T-helper 17 cell (primary cell): ENCODE data around the gene PIP5KL1. TPM values are rescaled to one million over a fixed set of nuclear protein-coding genes. Genes with fewer than 3 reads are reported as not detected.

Source experiments
- ATAC-seq: fragments of 150-1000 bp; cut with Tn5 transposase; 2 replicates; pipeline ENCODE4 v1.10.0; 2021; ENCODE audit warnings: mild to moderate bottlenecking, moderate library complexity
- DNase-seq, 3 donors: peaks; one replicate each; pipeline versions ENCODE4 v3.0.0 to v3.0.0-alpha.2; 2020 to 2021
- H3K9me3 ChIP-seq: one replicate; pipeline ENCODE4 v1.7.0; 2013; ENCODE audit warnings: low read length, mild to moderate bottlenecking; ENCODE audit not compliant: control insufficient read depth, poor library complexity, severe bottlenecking
- H3K27ac Mint-ChIP-seq: one replicate; pipeline ENCODE4 v1.8.0; 2022; ENCODE audit warnings: mild to moderate bottlenecking, moderate library complexity, mixed read lengths
- H3K27me3 Mint-ChIP-seq: one replicate; pipeline ENCODE4 v1.8.0; 2022; ENCODE audit warnings: mixed read lengths
- H3K36me3 Mint-ChIP-seq: one replicate; pipeline ENCODE4 v1.8.0; 2022; ENCODE audit warnings: low read depth, mixed read lengths
- H3K4me1 Mint-ChIP-seq: one replicate; pipeline ENCODE4 v1.8.0; 2022; ENCODE audit warnings: mild to moderate bottlenecking, mixed read lengths
- H3K4me3 Mint-ChIP-seq: one replicate; pipeline ENCODE4 v1.8.0; 2022; ENCODE audit warnings: mild to moderate bottlenecking, moderate library complexity, mixed read lengths
- total RNA-seq, 4 donors: library from RNA in 2 of 4; stranded (reverse) in 2 of 4; gene quantifications; one replicate each; pipeline ENCODE4 v1.2.3 and lab custom pipeline; 2022 to 2026

PIP5KL1 gene
- total RNA-seq, 2 donors from 2014 or later, result 2.1 to 2.3 TPM

- H3K36me3 Mint-ChIP-seq, result peaks cover 2% of the 10 kb centered on the region
- peak overlapping the region; percentile 95 for H3K27ac Mint-ChIP-seq
- peaks cover 40% of the 10 kb centered on the region for H3K4me1 Mint-ChIP-seq
- peak overlapping the region; percentile 76 for H3K4me3 Mint-ChIP-seq
- no peak for DNase-seq
- no peaks in the 10 kb centered on the region for H3K9me3 ChIP-seq
- no peaks in the 10 kb centered on the region for H3K27me3 Mint-ChIP-seq
- ATAC-seq, result no peak
These were observed 7.7 kb upstream of the PIP5KL1 start for GRCh38 chr9:127938298-127938690.

GRCh38 chr9:127937388-127938297 is 7.1 kb upstream of the PIP5KL1 start, which contains the start of gene DPM2:
DPM2 (minus strand) TSS chr9:127937854; CDS start chr9:127937820, 34 bp downstream.
- peaks cover 3% of the 10 kb centered on the region for H3K36me3 Mint-ChIP-seq
- H3K27ac Mint-ChIP-seq, result peak within 1 kb of the TSS; percentile 95
- DNase-seq (peak; percentile 77 to 83 (median 80)), ATAC-seq (peak; percentile 94)
- no peaks in the 10 kb centered on the region for H3K27me3 Mint-ChIP-seq
- no peaks in the 10 kb centered on the region for H3K9me3 ChIP-seq
- peak within 1 kb of the TSS; percentile 99 for H3K4me3 Mint-ChIP-seq
- peaks cover 37% of the 10 kb centered on the region for H3K4me1 Mint-ChIP-seq

- Mint-ChIP-seq H3K27me3 (no peaks in the 10 kb centered on the region), H3K36me3 (peaks cover 3% of the 10 kb centered on the region), H3K27ac (peak overlapping the region; percentile 95), H3K4me3 (peak overlapping the region; percentile 99), H3K4me1 (peaks cover 37% of the 10 kb centered on the region)
- ATAC-seq (no peak), DNase-seq (no peak)
- no peaks in the 10 kb centered on the region for H3K9me3 ChIP-seq
These were observed 6.4 kb upstream of the PIP5KL1 start for GRCh38 chr9:127937056-127937387.

GRCh38 chr9:127936347-127936852 is 5.8 kb upstream of the PIP5KL1 start:
- Mint-ChIP-seq H3K27me3 (no peaks in the 10 kb centered on the region), H3K4me3 (peak overlapping the region; percentile 99), H3K4me1 (peaks cover 40% of the 10 kb centered on the region), H3K27ac (peak overlapping the region; percentile 95), H3K36me3 (peaks cover 3% of the 10 kb centered on the region)
- no peak for DNase-seq
- H3K9me3 ChIP-seq, result no peaks in the 10 kb centered on the region
- no peak for ATAC-seq

- H3K4me1 Mint-ChIP-seq, result peaks cover 45% of the 10 kb centered on the region
These were observed 5.2 kb upstream of the PIP5KL1 start for GRCh38 chr9:127935765-127936221.

GRCh38 chr9:127934986-127935385 is 4.4 kb upstream of the PIP5KL1 start:
- peaks cover 3% of the 10 kb centered on the region for H3K36me3 Mint-ChIP-seq
- DNase-seq (no peak), ATAC-seq (no peak)
- no peaks in the 10 kb centered on the region for H3K27me3 Mint-ChIP-seq
- no peak overlapping the region for H3K27ac Mint-ChIP-seq
- peaks cover 46% of the 10 kb centered on the region for H3K4me1 Mint-ChIP-seq
- H3K9me3 ChIP-seq, result no peaks in the 10 kb centered on the region
- no peak overlapping the region for H3K4me3 Mint-ChIP-seq

More at GRCh38 chr9:127935765-127936221, 5.2 kb upstream of the PIP5KL1 start:
- H3K27ac Mint-ChIP-seq, result peak overlapping the region; percentile 95
- peak overlapping the region; percentile 99 for H3K4me3 Mint-ChIP-seq
- H3K9me3 ChIP-seq, result no peaks in the 10 kb centered on the region
- H3K27me3 Mint-ChIP-seq, result no peaks in the 10 kb centered on the region
- DNase-seq (no peak), ATAC-seq (no peak)
- peaks cover 3% of the 10 kb centered on the region for H3K36me3 Mint-ChIP-seq

GRCh38 chr9:127934248-127934647 is 3.7 kb upstream of the PIP5KL1 start:
- no peaks in the 10 kb centered on the region for H3K27me3 Mint-ChIP-seq
- ATAC-seq (no peak), DNase-seq (no peak)
- no peaks in the 10 kb centered on the region for H3K9me3 ChIP-seq
- peaks cover 50% of the 10 kb centered on the region for H3K4me1 Mint-ChIP-seq
- H3K4me3 Mint-ChIP-seq, result peak overlapping the region; percentile 63
- peak overlapping the region; percentile 54 for H3K27ac Mint-ChIP-seq
- H3K36me3 Mint-ChIP-seq, result peaks cover 3% of the 10 kb centered on the region

DNA sequence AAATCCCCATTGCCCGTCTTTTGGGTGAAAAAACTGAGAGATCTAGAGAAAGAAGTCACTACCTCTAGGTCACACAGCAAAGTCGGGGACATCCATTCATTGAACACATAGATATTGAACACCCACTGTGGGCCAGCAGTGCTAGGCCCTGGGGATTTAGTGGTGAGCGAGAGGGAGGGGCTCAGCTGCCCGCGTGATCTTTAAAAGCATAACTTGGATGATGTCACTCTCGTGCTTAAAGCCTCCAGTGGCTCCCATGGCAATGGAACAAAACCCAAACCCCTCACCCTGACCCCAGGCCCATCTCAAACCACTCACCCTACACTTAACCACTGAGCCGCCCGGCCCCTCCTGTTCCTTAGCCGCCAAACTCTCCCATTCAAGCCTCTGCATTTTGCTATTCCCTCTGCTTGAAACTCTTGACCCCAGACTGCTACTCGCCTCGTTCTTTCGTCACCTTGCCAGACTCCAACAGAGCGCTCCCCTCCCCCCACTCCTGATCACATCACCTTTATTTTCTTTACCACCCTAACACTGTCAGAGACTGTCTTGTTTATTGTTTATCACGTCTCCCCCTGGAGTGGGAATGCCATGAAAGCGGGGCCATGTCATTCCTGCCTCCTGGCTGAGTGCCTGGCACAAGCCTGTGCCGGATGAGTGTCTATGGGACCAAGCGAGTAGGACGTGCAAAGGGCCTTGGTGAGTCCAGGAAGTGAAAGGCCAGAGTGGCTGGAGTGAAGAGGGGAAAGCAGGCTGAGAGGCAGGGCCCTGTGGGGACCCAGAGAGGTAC is 710 bp upstream of the PIP5KL1 start:
- peaks cover 37% of the 10 kb centered on the region for H3K4me1 Mint-ChIP-seq
- peak overlapping the region; percentile 70 for H3K27ac Mint-ChIP-seq
- ATAC-seq (peak; percentile 35), DNase-seq (no peak)
- H3K36me3 Mint-ChIP-seq, result peaks cover 3% of the 10 kb centered on the region
- H3K27me3 Mint-ChIP-seq, result no peaks in the 10 kb centered on the region
- H3K4me3 Mint-ChIP-seq, result peak overlapping the region; percentile 85
- no peaks in the 10 kb centered on the region for H3K9me3 ChIP-seq

DNA sequence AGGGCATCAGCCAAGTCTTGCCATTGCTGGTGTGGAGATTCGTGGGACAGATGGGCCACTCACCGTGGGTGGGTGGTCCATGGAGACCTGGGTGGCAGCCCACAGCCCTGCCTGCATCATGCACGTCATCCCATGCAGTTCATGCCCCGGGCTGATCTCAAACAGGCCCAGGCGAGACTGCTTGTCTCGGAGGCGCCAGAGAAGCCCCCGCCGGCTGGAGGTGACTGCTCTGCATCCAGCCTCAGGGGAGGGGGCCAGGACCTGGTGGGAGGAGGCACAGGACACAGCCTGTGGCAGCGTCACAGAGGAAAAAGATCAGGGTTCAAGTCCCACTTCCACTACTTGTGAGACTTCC is 975 bp downstream of the PIP5KL1 start:
- Mint-ChIP-seq H3K27me3 (peaks cover 6% of the 10 kb centered on the region), H3K36me3 (peaks cover 3% of the 10 kb centered on the region), H3K27ac (peak overlapping the region; percentile 51), H3K4me1 (peaks cover 27% of the 10 kb centered on the region), H3K4me3 (peak overlapping the region; percentile 85)
- DNase-seq, result no peak
- no peaks in the 10 kb centered on the region for H3K9me3 ChIP-seq
- ATAC-seq, result no peak

GRCh38 chr9:127928676-127929624 is 1.6 kb downstream of the PIP5KL1 start:
- H3K4me3 Mint-ChIP-seq, result peak overlapping the region; percentile 69
- H3K4me1 Mint-ChIP-seq, result peaks cover 22% of the 10 kb centered on the region
- H3K36me3 Mint-ChIP-seq, result peaks cover 3% of the 10 kb centered on the region
- ATAC-seq, result no peak
- H3K27me3 Mint-ChIP-seq, result peaks cover 6% of the 10 kb centered on the region
- DNase-seq, result no peak
- peak overlapping the region; percentile 51 for H3K27ac Mint-ChIP-seq
- H3K9me3 ChIP-seq, result no peaks in the 10 kb centered on the region

DNA sequence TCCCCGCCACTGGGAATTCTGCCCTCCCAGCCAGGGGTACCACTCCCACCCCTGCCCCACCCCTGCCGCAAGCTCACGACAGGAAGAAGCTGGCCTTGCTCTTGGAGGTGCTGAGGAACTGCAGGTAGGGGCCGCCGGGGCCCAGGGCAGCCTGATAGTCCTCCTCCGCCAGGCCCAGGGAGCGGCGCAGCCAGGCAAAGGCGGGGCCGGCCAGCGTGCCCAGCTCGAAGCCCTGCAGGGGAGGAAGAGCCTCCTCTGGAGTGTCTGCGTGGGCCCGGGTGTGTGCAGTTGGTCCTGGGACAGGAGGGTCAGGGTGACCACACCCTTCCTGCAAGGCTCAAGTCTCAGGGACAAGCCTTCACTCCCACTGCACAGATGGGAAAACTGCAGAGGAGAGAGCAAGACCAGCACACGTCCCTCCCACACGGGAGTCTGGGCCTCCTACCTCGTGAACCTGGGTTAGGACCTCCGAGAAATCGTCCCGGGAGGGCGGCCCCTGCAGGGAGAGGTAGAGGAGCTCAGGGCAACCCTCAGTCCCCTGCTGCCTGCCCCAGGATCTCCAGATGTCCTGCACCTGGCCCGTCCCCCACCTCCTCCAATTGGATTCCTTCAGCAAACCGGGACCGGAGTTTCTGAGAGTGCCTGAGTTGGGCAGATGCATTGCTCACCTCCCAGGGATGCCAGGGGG is 2.4 kb downstream of the PIP5KL1 start:
- Mint-ChIP-seq H3K27ac (no peak overlapping the region), H3K27me3 (peaks cover 6% of the 10 kb centered on the region), H3K4me3 (peak overlapping the region; percentile 69), H3K36me3 (peaks cover 3% of the 10 kb centered on the region), H3K4me1 (peaks cover 22% of the 10 kb centered on the region)
- no peaks in the 10 kb centered on the region for H3K9me3 ChIP-seq
- ATAC-seq, result no peak
- DNase-seq, result no peak
